Effector memory CD4-positive, alpha-beta T cell (primary cell): ENCODE results near the gene GJA3.

Experiments used
- DNase-seq, 3 donors: peaks; one replicate each; pipeline ENCODE4 v3.0.0-alpha.2; 2020
- H3K27ac ChIP-seq: 2 replicates; pipeline ENCODE4 v1.7.0; 2013; ENCODE audit warnings: mild to moderate bottlenecking, low read length, moderate library complexity; ENCODE audit not compliant: insufficient read depth, poor library complexity, severe bottlenecking
- H3K27me3 ChIP-seq: replicated peaks from 2 replicates; pipeline ENCODE4 v1.7.0; 2013; ENCODE audit warnings: mild to moderate bottlenecking, low read length; ENCODE audit not compliant: insufficient read depth, control insufficient read depth, poor library complexity, severe bottlenecking
- H3K36me3 ChIP-seq: 2 replicates; pipeline ENCODE4 v1.7.0; 2013; ENCODE audit warnings: mild to moderate bottlenecking, low read length, moderate library complexity; ENCODE audit not compliant: control insufficient read depth, insufficient read depth
- H3K4me1 ChIP-seq: 2 replicates; pipeline ENCODE4 v1.7.0; 2013; ENCODE audit warnings: low read length, mild to moderate bottlenecking; ENCODE audit not compliant: control insufficient read depth, insufficient read depth, poor library complexity, severe bottlenecking
- H3K4me3 ChIP-seq: 2 replicates; pipeline ENCODE4 v1.7.0; 2013; ENCODE audit warnings: low read length, low read depth, mild to moderate bottlenecking; ENCODE audit not compliant: insufficient read depth, poor library complexity, severe bottlenecking
- H3K9me3 ChIP-seq: 2 replicates; pipeline ENCODE4 v1.7.0; 2013; ENCODE audit warnings: mild to moderate bottlenecking, low read length, moderate library complexity; ENCODE audit not compliant: control insufficient read depth

Gene GJA3

GRCh38 chr13:20099319-20099718, 61.5 kb downstream of the GJA3 start:
- H3K9me3 ChIP-seq, result no peaks in the 10 kb centered on the region
- no peak for DNase-seq
- H3K36me3 ChIP-seq, result no peaks in the 10 kb centered on the region
- no peak overlapping the region for H3K27ac ChIP-seq
- peaks cover 3% of the 10 kb centered on the region for H3K27me3 ChIP-seq
- H3K4me3 ChIP-seq, result no peak overlapping the region
- no peaks in the 10 kb centered on the region for H3K4me1 ChIP-seq

GRCh38 chr13:20093951-20094350, 66.9 kb downstream of the GJA3 start:
- Histone ChIP-seq H3K4me1 (no peaks in the 10 kb centered on the region), H3K9me3 (no peaks in the 10 kb centered on the region), H3K4me3 (no peak overlapping the region), H3K27ac (no peak overlapping the region), H3K36me3 (no peaks in the 10 kb centered on the region), H3K27me3 (peaks cover 3% of the 10 kb centered on the region)
- DNase-seq, result no peak

- H3K36me3 ChIP-seq, result peaks cover 6% of the 10 kb centered on the region
- DNase-seq, result no peak
- no peaks in the 10 kb centered on the region for H3K4me1 ChIP-seq
Measured at GRCh38 chr13:20090349-20090748, 70.5 kb downstream of the GJA3 start.

More at GRCh38 chr13:20090349-20090748, 70.5 kb downstream of the GJA3 start:
- H3K27me3 ChIP-seq, result no peaks in the 10 kb centered on the region
- no peaks in the 10 kb centered on the region for H3K9me3 ChIP-seq
- no peak overlapping the region for H3K27ac ChIP-seq
- no peak overlapping the region for H3K4me3 ChIP-seq
